Gastrocnemius medialis (tissue), 4 donors: Measurements from ENCODE around the gene CASP6. TPM values are rescaled to one million over a fixed set of nuclear protein-coding genes. Genes with fewer than 3 reads are reported as not detected.
A peak's percentile ranks its signal among the peaks of the same experiment; 100 is the strongest.

ENCODE experiments used
- ATAC-seq, 2 donors: fragments of 150-250 bp; one replicate each; pipeline ENCODE4 v1.9.1; 2016
- DNase-seq, 2 donors: peaks; one replicate each; pipeline ENCODE4 v3.0.0-alpha.2; 2019
- H3K27ac ChIP-seq, 4 donors: fragments of 200-600 bp; sonication (generic); 1 replicate in 1 of 4; 2 replicates in 3 of 4; pipeline ENCODE4 v1.5.1; 2016 to 2018; ENCODE audit warnings: mild to moderate bottlenecking in 2 of 4, moderate library complexity in 1 of 4
- H3K27me3 ChIP-seq, 3 donors: fragments of 200-600 bp; sonication (generic) in 2 of 3; 1 replicate in 1 of 3; 2 replicates in 2 of 3; pipeline versions ENCODE4 v1.5.1 to v1.6.0; 2016 to 2019; ENCODE audit warnings: mild to moderate bottlenecking in 1 of 3, moderate library complexity in 1 of 3
- H3K36me3 ChIP-seq, 2 donors: fragments of 200-600 bp; sonication (generic) in 1 of 2; one replicate each; pipeline ENCODE4 v1.5.1; 2017 to 2018
- H3K4me1 ChIP-seq, 2 donors: fragments of 200-600 bp; sonication (generic) in 1 of 2; one replicate each; pipeline ENCODE4 v1.5.1; 2016 to 2017; ENCODE audit warnings: mild to moderate bottlenecking in 2 of 2
- H3K4me3 ChIP-seq, 4 donors: fragments of 200-600 bp; sonication (generic) in 3 of 4; 1 replicate in 1 of 4; 2 replicates in 3 of 4; pipeline ENCODE4 v1.5.1; 2016 to 2019; ENCODE audit warnings: mild to moderate bottlenecking in 2 of 4
- H3K9me3 ChIP-seq, 3 donors: fragments of 200-600 bp; sonication (generic) in 2 of 3; 1 replicate in 1 of 3; 2 replicates in 2 of 3; pipeline ENCODE4 v1.5.1; 2016 to 2019
- POLR2A ChIP-seq, 2 donors: fragments of 450-650 bp; IDR thresholded peaks; one replicate each; pipeline ENCODE4 v1.6.1; 2017; ENCODE audit warnings: antibody characterized with exemption in 2 of 2, mild to moderate bottlenecking in 2 of 2, moderate library complexity in 2 of 2
- in situ Hi-C, 4 donors: fragments of 200-750 bp; cut with MboI; loops; one replicate each; pipeline versions ENCODE4 v1.15.0 to v1.8.0; 2017; ENCODE audit warnings: low sequenced_read_pairs in 4 of 4
- intact Hi-C: fragments of 100-400 bp; cut with DNase I; formaldehyde crosslinking; loops from one replicate; pipeline ENCODE4 v1.15.1; 2023; ENCODE audit warnings: low total_unique reads
- total RNA-seq, 4 donors: library from RNA; depleted of rRNA; stranded (reverse); fragments of >200 nt; gene quantifications; one replicate each; pipeline versions ENCODE4 v1.1.0 to v1.2.3, GENCODE V29; 2016
- TF ChIP-seq, protein P1 (sequence below), 5 experiments: fragments of 450-650 bp in 3 of 5; fragments of 200-600 bp in 2 of 5; sonication (generic) in 2 of 5; IDR thresholded peaks in 4 of 5; conservative IDR thresholded peaks in 1 of 5; 1 replicate in 4 of 5; 2 replicates in 1 of 5; pipeline ENCODE4 v1.5.1; 2016 to 2019; ENCODE audit warnings: antibody characterized with exemption in 5 of 5, mild to moderate bottlenecking in 3 of 5, moderate library complexity in 3 of 5

CASP6 gene
- 10 to 100 TPM in 1 of 4 donors, 1 to 10 TPM in 3; 6.6 to 25.2 (median 9.0) TPM for total RNA-seq

DNA sequence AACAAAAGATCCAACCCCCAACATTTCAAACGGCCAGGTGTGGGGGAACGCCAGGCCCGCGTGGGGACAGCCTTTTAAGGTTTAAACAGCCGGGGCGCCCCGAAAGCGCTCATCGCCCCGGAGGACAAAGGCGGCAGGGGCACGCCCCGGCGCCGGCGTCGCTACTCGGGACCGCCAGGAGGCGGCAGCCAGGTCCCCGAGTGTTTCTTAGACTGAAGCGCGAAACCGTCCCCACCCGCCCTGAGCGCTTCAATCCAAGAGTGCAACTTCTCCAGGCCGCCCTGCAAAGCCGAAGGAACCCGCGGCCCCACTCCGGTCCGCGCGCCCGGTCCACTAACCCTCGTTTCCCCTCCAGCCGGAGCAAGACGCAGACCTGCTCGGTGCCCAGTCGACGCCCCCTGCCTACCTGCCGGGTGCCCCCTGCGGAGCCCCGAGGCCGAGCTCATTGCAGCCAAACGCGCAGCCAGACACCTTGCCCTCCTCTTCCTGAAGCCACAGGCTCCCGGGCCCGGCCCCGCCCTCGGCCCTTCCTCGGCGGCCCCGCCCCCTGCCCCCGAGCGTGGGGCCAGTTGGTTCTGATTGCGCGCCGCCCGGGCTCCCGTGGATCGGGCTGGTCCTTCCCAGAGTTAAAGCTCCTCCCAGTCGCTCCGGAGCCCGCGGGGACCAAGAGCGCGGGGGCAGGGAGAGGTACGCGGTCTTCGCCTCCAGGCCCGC is at the start of gene CASP6:
TSS of gene CASP6 (minus strand) at position 496 of the 714 bp plus-strand sequence. CDS start at position 446, 50 bp downstream.
- DNase-seq: peak; percentile 63 to 74
- TF ChIP-seq POLR2A (IDR thresholded peaks at IDR 0.05): peak; percentile 10 to 27
- TF ChIP-seq, protein P1, sequence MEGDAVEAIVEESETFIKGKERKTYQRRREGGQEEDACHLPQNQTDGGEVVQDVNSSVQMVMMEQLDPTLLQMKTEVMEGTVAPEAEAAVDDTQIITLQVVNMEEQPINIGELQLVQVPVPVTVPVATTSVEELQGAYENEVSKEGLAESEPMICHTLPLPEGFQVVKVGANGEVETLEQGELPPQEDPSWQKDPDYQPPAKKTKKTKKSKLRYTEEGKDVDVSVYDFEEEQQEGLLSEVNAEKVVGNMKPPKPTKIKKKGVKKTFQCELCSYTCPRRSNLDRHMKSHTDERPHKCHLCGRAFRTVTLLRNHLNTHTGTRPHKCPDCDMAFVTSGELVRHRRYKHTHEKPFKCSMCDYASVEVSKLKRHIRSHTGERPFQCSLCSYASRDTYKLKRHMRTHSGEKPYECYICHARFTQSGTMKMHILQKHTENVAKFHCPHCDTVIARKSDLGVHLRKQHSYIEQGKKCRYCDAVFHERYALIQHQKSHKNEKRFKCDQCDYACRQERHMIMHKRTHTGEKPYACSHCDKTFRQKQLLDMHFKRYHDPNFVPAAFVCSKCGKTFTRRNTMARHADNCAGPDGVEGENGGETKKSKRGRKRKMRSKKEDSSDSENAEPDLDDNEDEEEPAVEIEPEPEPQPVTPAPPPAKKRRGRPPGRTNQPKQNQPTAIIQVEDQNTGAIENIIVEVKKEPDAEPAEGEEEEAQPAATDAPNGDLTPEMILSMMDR (IDR thresholded peaks at IDR 0.05 in 4 of 5, conservative IDR thresholded peaks at IDR 0.05 in 1 of 5): peak; percentile 50 to 81 (median 78)
- in situ Hi-C loops: loop anchor here in 3 of 4 donors (10.0 to 25.0 kb wide), 4 partner anchors 109 to 278 kb away; partner anchors contain the start of genes SEC24B (in 2 of the 3), CFI (in 1 of the 3) and GAR1 (in 1 of the 3)

DNA sequence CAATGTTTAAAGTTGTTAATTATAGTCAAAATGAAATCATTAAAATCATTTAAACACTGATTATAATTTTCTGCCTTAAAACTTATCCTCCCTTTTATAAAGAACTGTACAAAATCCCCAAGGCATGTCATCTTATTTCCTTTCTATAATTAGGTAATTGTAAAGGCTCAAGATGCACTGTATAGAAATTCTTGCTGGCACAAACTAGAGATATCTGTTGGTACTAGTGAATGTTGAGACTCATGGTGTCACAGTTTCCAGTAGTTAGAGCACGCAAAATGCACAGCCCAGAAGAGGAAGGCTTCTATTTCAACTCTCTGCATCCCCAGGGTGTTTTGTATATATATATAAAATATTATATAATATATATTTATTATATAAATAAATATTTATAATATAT is 49.3 kb upstream of the CASP6 start:
- Histone ChIP-seq H3K4me3 (no peak overlapping the region), H3K9me3 (no peaks in the 10 kb centered on the region), H3K4me1 (no peaks in the 10 kb centered on the region), H3K36me3 (no peaks in the 10 kb centered on the region), H3K27me3 (no peaks in the 10 kb centered on the region), H3K27ac (no peak overlapping the region)
- ATAC-seq (no peak), DNase-seq (no peak)
- TF ChIP-seq, protein P1 (IDR thresholded peaks at IDR 0.05 in 4 of 5, conservative IDR thresholded peaks at IDR 0.05 in 1 of 5): no peak
- no peak for TF ChIP-seq POLR2A (IDR thresholded peaks at IDR 0.05)
- in situ Hi-C loops (no loop called here), intact Hi-C loops (no loop called here)

More for the DNA sequence above, at the start of gene CASP6:
- Histone ChIP-seq H3K4me3 (peak within 1 kb of the TSS; percentile 79 to 92 (median 82)), H3K27me3 (no peaks in the 10 kb centered on the region), H3K36me3 (no peaks in the 10 kb centered on the region), H3K9me3 (no peaks in the 10 kb centered on the region), H3K4me1 (peaks cover 8 to 13% of the 10 kb centered on the region in 2 donors), H3K27ac (peak within 1 kb of the TSS; percentile 76 to 82 (median 78))
- intact Hi-C loops: loop anchor here (1.0 to 10.0 kb wide), 7 partner anchors 27 to 492 kb away; partner anchors contain the start of genes ELOVL6, GAR1, PLA2G12A and SEC24B
- ATAC-seq: peak; percentile 90 to 91

DNA sequence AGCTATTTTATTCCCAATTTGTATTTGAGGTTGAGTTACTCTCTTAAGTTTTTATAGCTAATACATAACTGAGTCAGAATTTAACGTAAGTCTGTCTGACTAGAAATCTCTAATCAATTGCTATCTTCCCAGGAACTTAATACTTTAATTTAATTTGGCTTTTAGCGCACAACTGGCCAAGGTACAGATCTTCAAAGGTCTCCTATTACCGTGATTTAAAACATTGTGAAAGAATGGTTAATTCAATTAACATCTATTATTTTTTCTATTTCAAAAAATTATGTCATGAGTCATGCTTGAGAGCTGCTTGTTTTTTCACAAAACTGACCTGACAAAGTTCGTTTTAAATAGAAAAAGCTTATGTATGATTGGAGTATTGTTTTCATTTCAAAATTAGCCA is 48.6 kb upstream of the CASP6 start:
- Histone ChIP-seq H3K4me3 (no peak overlapping the region), H3K36me3 (no peaks in the 10 kb centered on the region), H3K4me1 (no peaks in the 10 kb centered on the region), H3K9me3 (no peaks in the 10 kb centered on the region), H3K27me3 (no peaks in the 10 kb centered on the region), H3K27ac (no peak overlapping the region)
- intact Hi-C loops (no loop called here), in situ Hi-C loops (no loop called here)
- ATAC-seq (no peak), DNase-seq (no peak)
- no peak for TF ChIP-seq POLR2A (IDR thresholded peaks at IDR 0.05)
- TF ChIP-seq, protein P1 (IDR thresholded peaks at IDR 0.05 in 4 of 5, conservative IDR thresholded peaks at IDR 0.05 in 1 of 5): no peak

DNA sequence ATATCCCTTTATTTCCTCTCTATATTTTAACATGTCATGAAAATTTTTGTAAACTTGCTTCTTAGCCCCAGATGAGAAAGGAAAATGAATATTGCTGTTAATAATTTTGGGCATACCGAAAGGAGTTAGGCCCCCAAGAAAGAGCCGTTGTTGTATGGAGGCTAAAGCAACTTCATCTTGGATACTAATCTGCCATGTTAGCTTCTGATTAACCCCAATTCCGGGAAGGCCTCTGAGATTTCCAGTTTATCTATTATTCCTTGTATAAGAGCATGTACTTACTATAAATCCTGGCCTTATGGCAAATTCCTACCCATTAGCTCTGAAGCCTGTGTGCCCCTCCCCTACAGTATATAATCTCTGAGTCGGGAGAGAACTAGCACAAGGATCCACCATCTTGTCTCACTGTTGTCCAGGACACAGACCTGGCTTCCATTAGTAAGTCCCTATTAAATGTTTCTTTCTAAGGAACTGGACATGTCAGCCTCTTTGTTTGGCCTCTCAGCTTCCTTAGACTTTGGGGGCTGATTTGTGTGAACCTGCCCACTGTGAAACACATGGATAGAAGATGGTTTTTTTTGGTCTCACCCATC is 47.5 kb upstream of the CASP6 start:
- Histone ChIP-seq H3K9me3 (no peaks in the 10 kb centered on the region), H3K36me3 (no peaks in the 10 kb centered on the region), H3K4me3 (no peak overlapping the region), H3K4me1 (no peaks in the 10 kb centered on the region), H3K27me3 (no peaks in the 10 kb centered on the region), H3K27ac (no peak overlapping the region)
- in situ Hi-C loops (no loop called here), intact Hi-C loops (no loop called here)
- DNase-seq (no peak), ATAC-seq (no peak)
- no peak for TF ChIP-seq POLR2A (IDR thresholded peaks at IDR 0.05)
- TF ChIP-seq, protein P1 (IDR thresholded peaks at IDR 0.05 in 4 of 5, conservative IDR thresholded peaks at IDR 0.05 in 1 of 5): no peak
